Cardiac muscle cell (in vitro differentiated cells and primary cell): ENCODE measurements around the gene GDPD4. TPM values are rescaled to one million over a fixed set of nuclear protein-coding genes. Genes with fewer than 3 reads are reported as not detected.

Experiments
- DNase-seq, 2 donors: peaks; one replicate each; pipeline versions ENCODE4 v3.0.0 to v3.0.0-alpha.2; 2010 to 2017; ENCODE audit warnings: low read depth in 1 of 2, low spot score in 1 of 2
- H3K27ac ChIP-seq: fragments of 200-600 bp; sonication (generic); 2 replicates; pipeline ENCODE4 v1.5.1; 2016
- H3K27me3 ChIP-seq: fragments of 200-600 bp; sonication (generic); 2 replicates; pipeline ENCODE4 v1.6.0; 2016; ENCODE audit warnings: control low read depth
- H3K36me3 ChIP-seq: fragments of 200-600 bp; sonication (generic); 2 replicates; pipeline ENCODE4 v1.5.1; 2016; ENCODE audit warnings: control low read depth
- H3K4me1 ChIP-seq: fragments of 200-600 bp; sonication (generic); 2 replicates; pipeline ENCODE4 v1.8.1; 2017; ENCODE audit warnings: low read depth, mild to moderate bottlenecking, mixed run types
- H3K4me3 ChIP-seq: fragments of 200-600 bp; sonication (generic); 2 replicates; pipeline ENCODE4 v1.5.1; 2016; ENCODE audit warnings: mild to moderate bottlenecking
- H3K9me3 ChIP-seq: fragments of 200-600 bp; sonication (generic); 2 replicates; pipeline ENCODE4 v1.5.1; 2017; ENCODE audit warnings: low read depth, mild to moderate bottlenecking, control low read depth
- polyA plus RNA-seq: library from polyadenylated mRNA; unstranded; fragments of >200 nt; fragmentation: Nextera tagmentation; extraction: Ambion mirVana; gene quantifications from 2 replicates; pipeline ENCODE4 v1.2.1, GENCODE V29; 2016
- total RNA-seq: library from RNA; depleted of rRNA; stranded (reverse); fragments of >200 nt; gene quantifications from 2 replicates; pipeline ENCODE4 v1.2.3, GENCODE V29; 2016
- TF ChIP-seq, protein P1 (sequence below): IDR thresholded peaks from 2 replicates; pipeline ENCODE4 v1.5.1; 2012; ENCODE audit warnings: low read depth, mild to moderate bottlenecking, low read length

The GDPD4 gene
- total and polyA plus RNA-seq, 2 experiments from 2014 or later: not detected

DNA sequence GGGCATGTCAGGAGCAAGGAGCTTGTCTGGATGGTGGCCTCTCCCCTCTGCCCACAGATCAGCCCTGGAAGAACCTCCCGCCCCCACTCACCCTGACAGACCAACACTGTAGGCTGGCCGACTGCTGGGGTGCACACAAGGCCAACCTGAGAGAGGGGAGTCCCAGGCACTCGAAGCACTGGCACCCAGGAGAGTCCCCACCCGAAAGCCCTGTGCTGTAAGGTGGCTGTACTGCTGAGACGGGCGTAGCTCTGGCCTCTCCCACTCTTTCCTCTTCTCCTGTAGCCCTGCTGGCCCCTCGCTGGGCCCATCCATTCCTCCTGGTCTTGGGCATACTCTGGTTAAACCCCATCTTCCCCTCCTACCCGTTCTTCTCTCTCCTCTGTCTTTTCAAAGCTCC is 133.7 kb downstream of the GDPD4 start:
- no peaks in the 10 kb centered on the region for H3K27me3 ChIP-seq
- H3K36me3 ChIP-seq: no peaks in the 10 kb centered on the region
- no peaks in the 10 kb centered on the region for H3K9me3 ChIP-seq
- H3K4me3 ChIP-seq: no peak overlapping the region
- TF ChIP-seq, protein P1, sequence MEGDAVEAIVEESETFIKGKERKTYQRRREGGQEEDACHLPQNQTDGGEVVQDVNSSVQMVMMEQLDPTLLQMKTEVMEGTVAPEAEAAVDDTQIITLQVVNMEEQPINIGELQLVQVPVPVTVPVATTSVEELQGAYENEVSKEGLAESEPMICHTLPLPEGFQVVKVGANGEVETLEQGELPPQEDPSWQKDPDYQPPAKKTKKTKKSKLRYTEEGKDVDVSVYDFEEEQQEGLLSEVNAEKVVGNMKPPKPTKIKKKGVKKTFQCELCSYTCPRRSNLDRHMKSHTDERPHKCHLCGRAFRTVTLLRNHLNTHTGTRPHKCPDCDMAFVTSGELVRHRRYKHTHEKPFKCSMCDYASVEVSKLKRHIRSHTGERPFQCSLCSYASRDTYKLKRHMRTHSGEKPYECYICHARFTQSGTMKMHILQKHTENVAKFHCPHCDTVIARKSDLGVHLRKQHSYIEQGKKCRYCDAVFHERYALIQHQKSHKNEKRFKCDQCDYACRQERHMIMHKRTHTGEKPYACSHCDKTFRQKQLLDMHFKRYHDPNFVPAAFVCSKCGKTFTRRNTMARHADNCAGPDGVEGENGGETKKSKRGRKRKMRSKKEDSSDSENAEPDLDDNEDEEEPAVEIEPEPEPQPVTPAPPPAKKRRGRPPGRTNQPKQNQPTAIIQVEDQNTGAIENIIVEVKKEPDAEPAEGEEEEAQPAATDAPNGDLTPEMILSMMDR: no peak
- H3K27ac ChIP-seq: no peak overlapping the region
- H3K4me1 ChIP-seq: peaks cover 3% of the 10 kb centered on the region
- DNase-seq: no peak

DNA sequence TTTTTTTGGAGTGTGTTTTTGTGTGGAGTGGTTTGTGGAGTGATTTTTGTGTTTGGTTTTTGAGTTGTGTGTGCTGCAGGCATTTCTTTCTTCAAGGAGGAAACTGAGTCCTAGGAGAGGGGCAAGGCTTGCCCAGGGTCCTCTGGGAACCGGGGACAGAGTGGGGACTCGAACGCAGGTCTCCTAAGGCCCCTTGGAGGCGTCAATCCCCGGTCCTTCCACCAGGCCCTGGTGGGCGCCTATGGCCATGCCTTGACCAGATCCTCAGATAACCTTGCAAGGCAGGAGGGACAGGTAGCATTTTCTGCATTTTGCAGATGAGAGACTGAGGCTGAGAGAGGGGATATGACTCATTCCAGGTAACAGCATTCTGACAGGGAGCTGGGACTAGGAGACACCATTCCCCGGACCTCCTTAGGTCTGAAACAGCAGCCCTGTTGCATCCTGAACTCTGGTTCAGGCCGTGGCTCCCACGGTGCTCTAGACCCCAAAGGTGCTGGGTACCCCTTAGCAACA is 134.3 kb downstream of the GDPD4 start:
- no peaks in the 10 kb centered on the region for H3K9me3 ChIP-seq
- TF ChIP-seq, protein P1: no peak
- H3K27ac ChIP-seq: no peak overlapping the region
- no peak overlapping the region for H3K4me3 ChIP-seq
- H3K4me1 ChIP-seq: peaks cover 2% of the 10 kb centered on the region
- no peak for DNase-seq
- H3K36me3 ChIP-seq: no peaks in the 10 kb centered on the region
- no peaks in the 10 kb centered on the region for H3K27me3 ChIP-seq

Other genes with a start within 250 kb of the GDPD4 start
- gene CAPN5, start 234.7 kb downstream of the GDPD4 start, total RNA-seq: 9.4 and 9.8 TPM in 2 replicates
- gene CAPN5, start 234.7 kb downstream of the GDPD4 start, polyA plus RNA-seq: 8.8 and 10.0 TPM in 2 replicates
- gene OMP, start 198.8 kb downstream of the GDPD4 start, total RNA-seq: not detected in 2 replicates
- not detected in 2 replicates for gene OMP, start 198.8 kb downstream of the GDPD4 start, polyA plus RNA-seq
- gene MYO7A, start 173.4 kb downstream of the GDPD4 start, total RNA-seq: 1.4 and 1.6 TPM in 2 replicates
- 0.25 and 0.48 TPM in 2 replicates for gene MYO7A, start 173.4 kb downstream of the GDPD4 start, polyA plus RNA-seq
- 33.1 and 34.4 TPM in 2 replicates for gene PAK1, start 172.4 kb upstream of the GDPD4 start, total RNA-seq
- gene PAK1, start 172.4 kb upstream of the GDPD4 start, polyA plus RNA-seq: 18.4 and 28.9 TPM in 2 replicates